Measurements from ENCODE around the gene TIGD2.

DNA sequence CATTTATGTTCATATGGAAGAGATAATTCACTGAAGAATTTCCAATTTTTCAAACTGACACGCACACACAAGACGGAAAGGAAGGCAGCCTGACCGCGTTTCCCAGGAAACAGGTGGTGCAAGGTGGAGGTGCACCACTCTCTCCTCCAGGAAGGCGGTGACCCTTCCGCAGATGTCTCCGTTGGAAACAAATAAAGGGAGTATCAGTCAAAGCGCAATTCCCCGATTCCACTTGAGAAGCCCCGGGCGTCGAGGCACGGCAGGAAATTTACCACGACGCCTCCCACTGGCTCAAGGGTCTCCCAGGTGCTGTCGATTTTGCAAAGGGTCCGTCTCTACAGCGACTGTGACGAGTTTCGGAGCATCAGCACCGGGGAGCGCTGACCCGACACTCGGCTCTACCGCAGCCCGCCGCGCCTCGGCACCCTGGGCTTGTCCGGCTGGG, 770 bp upstream of the TIGD2 start:
- TF ChIP-seq, protein P1, sequence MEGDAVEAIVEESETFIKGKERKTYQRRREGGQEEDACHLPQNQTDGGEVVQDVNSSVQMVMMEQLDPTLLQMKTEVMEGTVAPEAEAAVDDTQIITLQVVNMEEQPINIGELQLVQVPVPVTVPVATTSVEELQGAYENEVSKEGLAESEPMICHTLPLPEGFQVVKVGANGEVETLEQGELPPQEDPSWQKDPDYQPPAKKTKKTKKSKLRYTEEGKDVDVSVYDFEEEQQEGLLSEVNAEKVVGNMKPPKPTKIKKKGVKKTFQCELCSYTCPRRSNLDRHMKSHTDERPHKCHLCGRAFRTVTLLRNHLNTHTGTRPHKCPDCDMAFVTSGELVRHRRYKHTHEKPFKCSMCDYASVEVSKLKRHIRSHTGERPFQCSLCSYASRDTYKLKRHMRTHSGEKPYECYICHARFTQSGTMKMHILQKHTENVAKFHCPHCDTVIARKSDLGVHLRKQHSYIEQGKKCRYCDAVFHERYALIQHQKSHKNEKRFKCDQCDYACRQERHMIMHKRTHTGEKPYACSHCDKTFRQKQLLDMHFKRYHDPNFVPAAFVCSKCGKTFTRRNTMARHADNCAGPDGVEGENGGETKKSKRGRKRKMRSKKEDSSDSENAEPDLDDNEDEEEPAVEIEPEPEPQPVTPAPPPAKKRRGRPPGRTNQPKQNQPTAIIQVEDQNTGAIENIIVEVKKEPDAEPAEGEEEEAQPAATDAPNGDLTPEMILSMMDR (conservative IDR thresholded peaks at IDR 0.05; ENCODE audit: low read length), result no peak
- no peak for TF ChIP-seq EZH2phosphoT487 (IDR thresholded peaks at IDR 0.05; ENCODE audit: borderline replicate concordance)

Measured in Loucy (cell line).